Lung microvascular endothelial cell (primary cell): Measurements from ENCODE around the gene SMAD4. TPM values are rescaled to one million over a fixed set of nuclear protein-coding genes. Genes with fewer than 3 reads are reported as not detected.
"Not testable (repeated sequence)": the region's sequence is repeated elsewhere in the genome, so short reads cannot be mapped to it uniquely, and the experiment has no call there.

Source experiments
- DNase-seq, 2 donors: peaks; one replicate each; pipeline versions ENCODE4 v3.0.0 to v3.0.0-alpha.2; 2010; ENCODE audit warnings: low read depth in 2 of 2
- total RNA-seq: library from RNA; depleted of rRNA; stranded (reverse); fragments of >200 nt; gene quantifications from 2 replicates; pipeline ENCODE4 v1.2.1, GENCODE V29; 2014

The SMAD4 gene
- total RNA-seq, 1 donor from 2014 or later, result 46.4 TPM

GRCh38 chr18:51069885-51070284, 39.9 kb downstream of the SMAD4 start:
- DNase-seq, result no peak

DNA sequence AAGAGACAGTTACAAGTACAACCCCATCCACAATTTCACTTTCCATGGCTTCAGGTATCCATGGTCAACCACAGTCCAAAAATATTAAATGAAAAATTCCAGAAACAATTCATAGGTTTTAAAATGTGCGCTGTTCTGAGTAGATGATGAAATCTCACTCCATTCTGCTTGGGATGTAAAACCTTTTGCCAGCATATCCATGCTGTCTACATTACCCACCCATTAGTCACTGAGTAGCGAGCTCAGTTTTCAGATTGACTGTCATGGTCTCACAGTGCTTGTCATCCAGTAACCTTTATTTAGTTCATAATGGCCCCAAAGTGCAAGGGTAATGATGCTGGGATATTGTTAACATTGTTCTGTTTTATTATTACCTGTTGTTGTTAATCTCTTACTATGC, 40.5 kb downstream of the SMAD4 start:
- DNase-seq, result peak in 1 of 2 donors; percentile 32

DNA sequence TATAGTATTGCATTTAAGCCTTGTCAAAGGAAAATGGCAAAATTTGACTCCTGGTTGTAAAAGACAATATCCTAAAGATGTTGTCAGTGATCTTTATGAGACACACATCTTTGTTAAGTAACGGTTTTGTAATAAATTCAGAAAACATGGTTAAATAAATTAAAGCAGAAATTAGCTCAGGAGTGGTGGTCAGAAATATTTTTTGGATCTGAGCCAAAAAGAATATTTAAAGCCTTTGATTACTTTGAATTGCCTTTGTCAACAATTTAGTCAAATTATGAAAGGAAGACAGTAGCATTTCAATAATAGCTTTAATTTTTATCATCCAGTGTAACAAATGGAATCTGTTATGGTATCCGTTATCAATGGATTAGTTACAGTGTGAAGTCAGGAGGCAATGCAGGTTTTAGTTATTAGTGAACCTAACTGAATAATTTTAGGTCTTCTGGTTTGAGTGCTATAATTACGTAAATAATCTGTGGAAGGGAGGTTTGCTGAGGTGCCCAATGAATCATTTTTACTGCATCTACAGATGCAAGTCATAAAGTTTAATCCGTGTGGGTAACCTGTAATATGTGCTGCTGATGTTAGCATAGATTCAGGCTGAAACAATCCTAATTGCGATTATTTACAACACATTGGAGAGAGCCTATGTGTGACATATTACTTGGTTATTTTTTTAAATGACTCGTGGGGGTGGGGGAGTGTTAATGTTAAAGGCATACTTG, 42.7 kb downstream of the SMAD4 start:
- DNase-seq, result no peak

DNA sequence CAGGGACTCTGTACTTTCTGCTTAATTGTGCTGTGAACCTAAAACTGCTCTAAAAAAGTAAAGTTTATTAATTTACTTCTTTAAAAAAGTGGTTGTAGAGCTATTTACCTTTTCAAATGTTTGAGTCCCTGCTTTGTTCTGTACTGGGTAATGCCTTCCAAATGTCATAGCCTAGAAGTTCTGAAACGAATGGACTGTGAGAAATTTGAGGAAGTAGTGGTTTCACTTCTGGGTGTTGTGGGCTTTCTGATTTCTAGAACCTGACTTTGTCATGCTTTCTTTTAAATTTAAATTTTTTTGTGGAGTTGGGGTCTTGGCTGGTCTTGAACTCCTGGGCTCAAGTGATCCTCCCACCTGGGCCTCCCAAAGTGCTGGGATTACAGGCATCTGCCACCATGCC, 44.6 kb downstream of the SMAD4 start:
- no peak for DNase-seq

DNA sequence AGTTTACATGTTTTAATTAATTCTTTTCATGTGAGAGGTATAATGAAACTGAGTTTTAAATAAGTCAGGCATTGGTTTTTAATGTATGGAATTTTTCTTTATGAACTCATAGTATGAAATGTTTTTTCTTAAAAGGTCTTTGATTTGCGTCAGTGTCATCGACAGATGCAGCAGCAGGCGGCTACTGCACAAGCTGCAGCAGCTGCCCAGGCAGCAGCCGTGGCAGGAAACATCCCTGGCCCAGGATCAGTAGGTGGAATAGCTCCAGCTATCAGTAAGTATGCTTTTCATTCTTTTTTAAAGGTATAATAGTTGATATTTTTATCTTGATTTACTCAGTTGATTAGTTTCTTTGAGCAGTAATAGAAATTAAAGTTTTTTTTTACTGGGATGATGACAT, 46.5 kb downstream of the SMAD4 start:
- DNase-seq, result no peak

DNA sequence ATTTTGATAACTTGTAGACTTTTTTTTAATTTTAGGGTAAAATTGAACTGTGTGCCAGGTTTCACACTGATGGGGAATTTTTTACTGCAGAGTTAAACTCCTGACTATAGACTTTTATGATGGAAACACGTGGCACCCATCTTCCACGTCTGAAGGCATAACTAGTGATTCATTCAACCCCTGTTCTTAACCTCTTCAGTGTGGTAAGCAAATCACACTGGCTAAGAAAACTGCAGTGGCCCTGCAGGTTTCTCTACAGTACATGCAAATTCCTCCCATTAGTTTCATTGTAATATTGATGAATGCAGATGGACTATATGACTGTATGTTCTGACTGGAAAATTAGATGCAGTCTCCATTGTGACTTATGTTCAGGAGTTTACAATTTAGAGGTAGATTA, 47.2 kb downstream of the SMAD4 start:
- no peak for DNase-seq

GRCh38 chr18:51078026-51078425, 48.0 kb downstream of the SMAD4 start:
- no peak for DNase-seq

GRCh38 chr18:51082571-51083267, 52.7 kb downstream of the SMAD4 start:
- DNase-seq, result peak; percentile 28 to 68

DNA sequence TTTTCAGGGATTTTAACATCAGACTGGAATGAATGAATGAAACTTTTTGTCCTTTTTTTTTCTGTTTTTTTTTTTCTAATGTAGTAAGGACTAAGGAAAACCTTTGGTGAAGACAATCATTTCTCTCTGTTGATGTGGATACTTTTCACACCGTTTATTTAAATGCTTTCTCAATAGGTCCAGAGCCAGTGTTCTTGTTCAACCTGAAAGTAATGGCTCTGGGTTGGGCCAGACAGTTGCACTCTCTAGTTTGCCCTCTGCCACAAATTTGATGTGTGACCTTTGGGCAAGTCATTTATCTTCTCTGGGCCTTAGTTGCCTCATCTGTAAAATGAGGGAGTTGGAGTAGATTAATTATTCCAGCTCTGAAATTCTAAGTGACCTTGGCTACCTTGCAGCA, 53.4 kb downstream of the SMAD4 start:
- no peak for DNase-seq

- no peak for DNase-seq
These were observed 58.4 kb downstream of the SMAD4 start for GRCh38 chr18:51088410-51088809.

DNA sequence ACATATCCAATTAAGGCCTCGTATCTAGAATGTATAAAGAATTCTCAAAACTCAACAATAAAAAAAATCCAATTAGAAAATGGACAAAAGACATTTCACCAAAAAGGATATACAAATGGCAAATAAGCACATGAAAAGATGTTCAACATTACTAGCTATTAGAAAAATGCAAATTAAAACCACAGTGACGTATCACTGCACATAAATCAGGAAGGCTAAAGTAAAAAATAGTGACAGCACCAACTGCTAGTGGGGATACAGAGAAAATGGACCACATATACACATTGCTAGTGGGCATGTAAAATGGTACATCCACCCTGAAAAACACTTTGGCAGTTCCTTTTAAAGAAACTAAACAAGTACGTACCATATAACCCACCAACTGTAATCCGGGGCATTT, 59.7 kb downstream of the SMAD4 start:
- DNase-seq, result no peak

- DNase-seq, result peak in 1 of 2 donors; percentile 18
These were observed 61.3 kb downstream of the SMAD4 start for GRCh38 chr18:51091270-51091669.

GRCh38 chr18:51092117-51092516, 62.1 kb downstream of the SMAD4 start:
- no peak for DNase-seq

GRCh38 chr18:51092967-51093366, 63.0 kb downstream of the SMAD4 start:
- not testable (repeated sequence) for DNase-seq

GRCh38 chr18:51097021-51097822, 67.2 kb downstream of the SMAD4 start:
- no peak for DNase-seq

DNA sequence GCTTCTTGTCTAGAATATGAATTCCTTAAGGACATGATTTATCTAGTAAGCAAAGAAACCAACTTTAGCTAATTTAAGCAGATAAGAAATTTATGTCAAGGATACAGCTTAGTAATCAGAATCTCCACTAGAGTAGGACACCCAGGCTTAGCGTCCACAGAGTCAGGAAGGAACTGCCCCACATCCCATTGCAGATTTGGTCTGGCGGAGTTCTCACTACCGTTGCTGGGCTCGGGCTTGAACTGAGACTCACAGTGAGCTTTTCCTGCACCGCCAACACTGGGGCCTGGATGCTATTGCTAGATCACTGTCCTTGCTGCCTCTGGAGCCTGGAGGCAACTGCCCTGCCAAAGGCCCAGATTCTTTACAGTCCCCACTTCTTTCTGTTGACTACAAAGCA, 68.1 kb downstream of the SMAD4 start:
- no peak for DNase-seq

DNA sequence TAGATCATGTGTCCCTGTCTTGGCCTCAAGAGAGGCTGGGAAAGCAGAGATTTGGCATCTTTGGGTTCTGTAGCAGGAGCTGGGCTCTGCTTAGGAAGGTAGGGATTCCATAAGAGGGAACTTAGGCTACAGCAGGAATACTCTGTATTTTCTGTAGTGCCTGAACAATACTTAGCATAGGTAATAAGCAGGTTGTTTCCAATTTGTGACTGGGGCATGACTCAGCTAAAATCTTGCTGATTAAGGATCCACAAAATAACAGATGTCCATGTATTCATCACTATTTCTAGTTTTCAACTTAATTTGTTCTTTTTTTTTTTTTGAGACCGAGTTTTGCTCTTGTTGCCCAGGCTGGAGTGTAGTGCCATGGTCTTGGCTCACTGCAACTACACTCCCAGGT, 68.5 kb downstream of the SMAD4 start:
- DNase-seq, result no peak

DNA sequence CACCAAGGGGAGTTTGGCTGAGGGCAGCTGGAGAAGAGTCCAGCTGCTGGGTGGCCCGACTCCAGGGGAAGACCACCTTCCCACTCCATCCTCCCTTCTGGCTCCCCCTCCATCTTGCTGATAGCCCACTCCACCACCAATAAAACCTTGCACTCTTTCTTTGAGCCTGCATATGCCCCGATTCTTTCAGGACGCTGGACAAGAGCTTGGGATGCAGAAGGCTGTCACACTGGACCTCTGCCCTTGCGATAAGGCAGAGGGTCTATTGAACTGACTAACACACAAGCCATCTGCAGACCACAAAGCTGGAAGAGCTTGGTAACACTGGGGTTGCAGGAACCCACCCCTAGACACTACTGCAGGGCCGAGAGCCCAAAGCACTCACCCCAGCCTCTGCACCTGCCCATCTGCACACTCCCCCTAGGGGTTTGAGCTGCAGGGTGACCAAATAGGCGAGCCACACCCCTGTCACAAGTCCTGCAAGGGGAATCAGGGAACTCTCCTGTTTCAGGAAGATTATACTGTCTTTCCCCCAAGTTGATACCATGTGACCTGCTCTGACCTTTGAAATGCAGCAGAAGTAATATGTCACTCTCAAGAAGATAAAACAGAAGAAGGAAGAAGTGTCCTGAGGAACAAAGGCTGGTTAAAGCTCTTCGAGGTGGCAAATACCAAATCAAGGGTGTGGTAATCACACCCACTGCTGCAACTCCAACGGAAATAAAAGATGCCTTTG, 70.5 kb downstream of the SMAD4 start:
- DNase-seq, result no peak

GRCh38 chr18:51107082-51107481, 77.1 kb downstream of the SMAD4 start:
- no peak for DNase-seq

- DNase-seq, result peak in 1 of 2 donors; percentile 57
These were observed 77.7 kb downstream of the SMAD4 start for GRCh38 chr18:51107598-51108305.

DNA sequence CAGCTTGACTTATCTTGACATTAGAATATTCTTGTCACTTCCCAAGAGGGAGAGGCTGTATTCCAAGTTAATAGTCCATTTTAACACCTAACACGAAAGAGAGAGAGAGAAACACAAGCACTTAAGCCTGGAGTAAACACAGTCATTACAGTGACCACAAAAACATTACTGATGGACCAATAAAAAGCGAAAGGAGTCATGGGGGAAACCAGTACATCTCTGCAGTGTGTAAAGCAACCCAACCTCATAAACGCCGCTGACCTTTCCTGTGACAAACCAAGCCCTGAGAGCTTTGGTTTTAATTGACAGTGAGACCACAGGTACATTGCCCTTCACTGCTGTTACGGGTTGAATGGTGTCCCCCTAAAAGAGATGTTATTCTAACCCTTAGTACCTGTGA, 78.3 kb downstream of the SMAD4 start:
- DNase-seq, result no peak
